ENCODE results near the gene HOXC4.
"Not testable (repeated sequence)": the region's sequence is repeated elsewhere in the genome, so short reads cannot be mapped to it uniquely, and the experiment has no call there.

Gene HOXC4

DNA sequence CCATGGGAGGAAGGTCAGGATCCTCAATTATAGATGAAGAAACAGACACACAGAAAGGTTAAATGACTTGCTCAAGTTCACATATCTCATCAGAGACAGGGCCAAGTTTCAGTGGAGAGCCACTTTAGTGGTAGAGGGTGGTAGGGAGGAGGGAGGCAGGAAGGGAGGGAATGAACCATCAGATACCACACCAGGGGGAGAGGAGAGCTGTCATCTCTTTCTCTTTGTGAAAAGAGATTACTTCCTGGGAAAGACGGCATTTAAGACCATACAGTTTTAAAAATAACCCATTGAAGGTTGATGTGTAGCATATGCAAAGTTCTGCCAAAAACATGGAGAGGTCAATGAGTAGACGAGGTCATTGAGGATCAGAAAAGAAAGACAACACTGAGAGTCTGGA, 39.3 kb downstream of the HOXC4 start:
- DNase-seq (ENCODE audit: low read depth), result not testable (repeated sequence)

DNA sequence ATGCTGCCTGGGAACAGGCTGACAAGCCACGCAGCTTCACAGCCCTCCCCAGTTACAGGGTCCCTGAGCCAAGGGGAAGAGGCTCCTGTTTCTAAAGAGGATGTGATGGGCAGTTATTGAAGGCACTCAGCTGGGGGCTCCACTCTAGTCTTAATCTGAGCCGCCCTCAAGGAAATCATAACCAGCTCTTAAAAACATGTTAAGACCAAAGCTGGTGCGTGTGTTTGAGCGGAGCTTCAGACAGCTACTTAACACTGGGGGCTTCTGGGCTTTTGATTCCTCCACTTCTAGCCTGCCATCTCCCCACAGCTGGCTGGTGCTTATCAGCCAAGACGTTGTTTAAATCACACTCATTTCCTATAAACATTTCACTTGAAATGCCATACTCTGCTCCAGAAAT, 42.3 kb downstream of the HOXC4 start:
- DNase-seq (ENCODE audit: low read depth), result not testable (repeated sequence)

- not testable (repeated sequence) for DNase-seq (ENCODE audit: low read depth)
Measured at GRCh38 chr12:54098644-54099043, 45.0 kb downstream of the HOXC4 start.

- DNase-seq (ENCODE audit: low read depth), result not testable (repeated sequence)
Measured at GRCh38 chr12:54100588-54100987, 47.0 kb downstream of the HOXC4 start.

- DNase-seq (ENCODE audit: low read depth), result not testable (repeated sequence)
Measured at GRCh38 chr12:54102223-54102622, 48.6 kb downstream of the HOXC4 start.

DNA sequence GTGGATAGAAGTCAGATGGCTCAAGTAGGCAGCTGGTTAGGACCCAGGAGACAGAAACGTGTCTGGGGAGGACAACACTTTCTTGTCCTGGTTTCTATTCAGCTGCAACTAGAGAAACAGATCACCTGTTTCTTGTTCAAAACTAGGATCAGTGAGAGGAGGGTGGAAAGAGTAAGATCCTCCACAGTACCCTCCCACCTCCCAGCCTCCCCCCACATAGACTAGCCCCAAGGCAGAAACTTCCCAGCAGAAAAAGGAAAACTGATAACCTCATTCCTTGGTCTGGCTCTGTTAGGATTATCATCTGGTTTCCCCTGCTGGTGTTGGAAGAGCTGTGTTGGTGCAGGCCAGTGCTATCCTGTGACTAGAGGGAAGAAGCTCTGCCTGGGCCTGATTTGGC, 50.2 kb downstream of the HOXC4 start:
- DNase-seq (ENCODE audit: low read depth), result not testable (repeated sequence)

Data from HS-5 (cell line).